HepG2 (cell line): Measurements from ENCODE around the gene GATAD2B. TPM values are rescaled to one million over a fixed set of nuclear protein-coding genes. Genes with fewer than 3 reads are reported as not detected.

Source experiments
- CREB1 ChIP-seq, 2 experiments: fragments of 450-650 bp in 1 of 2; IDR thresholded peaks; 2 replicates each; pipeline ENCODE4 v1.6.1; 2016 to 2017; ENCODE audit warnings: control low read depth in 1 of 2, mild to moderate bottlenecking in 1 of 2, missing compliant biosample characterization in 1 of 2, missing genetic modification characterization in 1 of 2
- DNMT1 ChIP-seq: sonication (generic); formaldehyde crosslinking; IDR thresholded peaks from 2 replicates; pipeline ENCODE4 v1.5.1; 2020; ENCODE audit warnings: mild to moderate bottlenecking, missing genetic modification reagents
- FOSL1 ChIP-seq: sonication (generic); formaldehyde crosslinking; IDR thresholded peaks from 2 replicates; pipeline ENCODE4 v1.9.0; 2021; ENCODE audit warnings: missing genetic modification reagents, borderline replicate concordance
- FOXA1 ChIP-seq, 2 experiments: fragments of 450-650 bp in 1 of 2; sonication (generic) in 1 of 2; formaldehyde crosslinking in 1 of 2; IDR thresholded peaks; 2 replicates each; pipeline versions ENCODE4 v1.4.0 to v1.6.1; 2016 to 2020; ENCODE audit warnings: missing genetic modification reagents in 1 of 2
- GMEB2 ChIP-seq: IDR thresholded peaks from 2 replicates; pipeline ENCODE4 v1.6.1; 2016; ENCODE audit warnings: missing biosample characterization, missing genetic modification reagents, low read depth
- HIC2 ChIP-seq: sonication (generic); formaldehyde crosslinking; IDR thresholded peaks from 2 replicates; pipeline ENCODE4 v1.9.0; 2022; ENCODE audit warnings: low read depth, missing genetic modification reagents
- KDM1A ChIP-seq: IDR thresholded peaks from 2 replicates; pipeline ENCODE4 v1.6.1; 2016; ENCODE audit warnings: missing compliant biosample characterization
- MTF2 ChIP-seq: sonication (generic); formaldehyde crosslinking; IDR thresholded peaks from 2 replicates; pipeline ENCODE4 v1.5.0; 2020; ENCODE audit warnings: missing genetic modification reagents, borderline replicate concordance
- NFYC ChIP-seq: IDR thresholded peaks from 2 replicates; pipeline ENCODE4 v1.6.1; 2016; ENCODE audit warnings: missing genetic modification reagents, missing compliant biosample characterization
- PAWR ChIP-seq: sonication (generic); formaldehyde crosslinking; IDR thresholded peaks from 2 replicates; pipeline ENCODE4 v1.4.0; 2020; ENCODE audit warnings: missing genetic modification reagents, mild to moderate bottlenecking, borderline replicate concordance
- PRPF4 ChIP-seq: fragments of 200-400 bp; formaldehyde crosslinking; IDR thresholded peaks from 2 replicates; pipeline ENCODE4 v1.6.1; 2016; ENCODE audit warnings: low read length, low read depth; ENCODE audit not compliant: poor library complexity, severe bottlenecking
- RBM39 ChIP-seq: fragments of 200-400 bp; formaldehyde crosslinking; IDR thresholded peaks from one replicate; pipeline ENCODE4 v1.6.1; 2018; ENCODE audit warnings: antibody characterized with exemption, mild to moderate bottlenecking, low read depth, low read length; ENCODE audit not compliant: poor library complexity, severe bottlenecking
- RNF219 ChIP-seq: sonication (generic); formaldehyde crosslinking; IDR thresholded peaks from 2 replicates; pipeline ENCODE4 v1.5.0; 2020; ENCODE audit warnings: mild to moderate bottlenecking, missing genetic modification reagents
- SAP130 ChIP-seq: IDR thresholded peaks from 2 replicates; pipeline ENCODE4 v1.6.1; 2016; ENCODE audit warnings: low read depth
- SATB2 ChIP-seq: sonication (generic); formaldehyde crosslinking; IDR thresholded peaks from 2 replicates; pipeline ENCODE4 v1.5.0; 2020; ENCODE audit warnings: missing genetic modification reagents
- SMARCE1 ChIP-seq: fragments of 450-650 bp; IDR thresholded peaks from 2 replicates; pipeline ENCODE4 v1.6.1; 2017; ENCODE audit warnings: borderline replicate concordance
- ZBTB20 ChIP-seq: sonication (generic); formaldehyde crosslinking; IDR thresholded peaks from 2 replicates; pipeline ENCODE4 v1.8.1; 2023; ENCODE audit warnings: missing genetic modification reagents, low read depth, mild to moderate bottlenecking, borderline replicate concordance
- ZBTB37 ChIP-seq: sonication (generic); formaldehyde crosslinking; IDR thresholded peaks from 2 replicates; pipeline ENCODE4 v1.4.0; 2020; ENCODE audit warnings: mild to moderate bottlenecking, missing genetic modification reagents
- ZFY ChIP-seq: sonication (generic); formaldehyde crosslinking; IDR thresholded peaks from 2 replicates; pipeline ENCODE4 v1.4.0; 2020; ENCODE audit warnings: missing genetic modification reagents
- ZNF207 ChIP-seq: fragments of 450-650 bp; IDR thresholded peaks from 2 replicates; pipeline ENCODE4 v1.6.1; 2016; ENCODE audit warnings: antibody characterized with exemption, borderline replicate concordance
- ZNF24 ChIP-seq: fragments of 450-650 bp; IDR thresholded peaks from 2 replicates; pipeline ENCODE4 v1.6.1; 2017; ENCODE audit warnings: antibody characterized with exemption, mild to moderate bottlenecking
- ZNF431 ChIP-seq: sonication (generic); formaldehyde crosslinking; IDR thresholded peaks from 2 replicates; pipeline ENCODE4 v1.9.0; 2022; ENCODE audit warnings: missing genetic modification reagents, low read depth, mild to moderate bottlenecking, borderline replicate concordance
- ZNF607 ChIP-seq: sonication (generic); formaldehyde crosslinking; IDR thresholded peaks from 2 replicates; pipeline ENCODE4 v1.5.1; 2020; ENCODE audit warnings: missing genetic modification reagents, mild to moderate bottlenecking, borderline replicate concordance
- ZNF766 ChIP-seq: sonication (generic); formaldehyde crosslinking; IDR thresholded peaks from 2 replicates; pipeline ENCODE4 v1.5.0; 2020; ENCODE audit warnings: missing genetic modification reagents, borderline replicate concordance
- ZNF777 ChIP-seq: sonication (generic); formaldehyde crosslinking; IDR thresholded peaks from 2 replicates; pipeline ENCODE4 v1.4.0; 2020; ENCODE audit warnings: missing genetic modification reagents
- polyA plus RNA-seq, 8 experiments: library from polyadenylated mRNA; depleted of rRNA in 3 of 8; stranded (reverse) in 7 of 8; unstranded in 1 of 8; fragments of >200 nt; fragmentation: Illumina TruSeq in 4 of 8; extraction: Trizol in 4 of 8; gene quantifications; 2 replicates each; pipeline versions ENCODE4 v1.2.1 to v1.2.3, GENCODE V29; 2011 to 2016; ENCODE audit warnings: low read depth in 4 of 8, missing spikeins in 1 of 8, mixed read lengths in 1 of 8; ENCODE audit not compliant: insufficient read depth in 1 of 8
- total RNA-seq, 5 experiments: library from RNA; depleted of rRNA; stranded (reverse); fragments of >200 nt; fragmentation: Illumina TruSeq; extraction: Trizol; gene quantifications; 2 replicates each; pipeline ENCODE4 v1.2.3, GENCODE V29; 2016; ENCODE audit warnings: low read depth in 1 of 5

Gene GATAD2B
- total and polyA plus RNA-seq, 2 of the 13 experiments (the other 11 are each of a cell fraction or from before 2014, with no cell fraction given), result 3.2 to 5.2 TPM

GRCh38 chr1:153953859-153954365, 31.1 kb upstream of the GATAD2B start (continued):
- TF ChIP-seq FOSL1 (CRISPR knock-in tag), result no peak
- no peak for TF ChIP-seq ZNF766
- TF ChIP-seq RBM39, result no peak
- no peak for TF ChIP-seq ZNF607 (CRISPR knock-in tag)
- no peak for TF ChIP-seq ZFY (CRISPR knock-in tag)
- TF ChIP-seq ZNF24, result no peak
- TF ChIP-seq KDM1A (CRISPR knock-in tag), result no peak
- no peak for TF ChIP-seq DNMT1 (CRISPR knock-in tag)
- no peak for TF ChIP-seq GMEB2 (CRISPR knock-in tag)
- TF ChIP-seq ZNF777 (CRISPR knock-in tag), result no peak
- TF ChIP-seq PAWR (CRISPR knock-in tag), result no peak
- peak; percentile 27; the same call in 1 of the 2 replicates for TF ChIP-seq CREB1 (IDR thresholded peaks at IDR 0.05)
- no peak; the same call in none of the 2 replicates for TF ChIP-seq CREB1 (CRISPR knock-in tag; IDR thresholded peaks at IDR 0.05)
- no peak for TF ChIP-seq SATB2 (CRISPR knock-in tag)
- TF ChIP-seq NFYC (CRISPR knock-in tag), result peak; percentile 74
- TF ChIP-seq PRPF4, result no peak
- TF ChIP-seq ZBTB20 (CRISPR knock-in tag), result no peak
- no peak for TF ChIP-seq MTF2 (CRISPR knock-in tag)
- TF ChIP-seq SMARCE1, result no peak
- TF ChIP-seq ZNF207, result no peak
- no peak for TF ChIP-seq ZNF431 (CRISPR knock-in tag)
- TF ChIP-seq FOXA1 (IDR thresholded peaks at IDR 0.05), result peak; percentile 70
- TF ChIP-seq FOXA1 (CRISPR knock-in tag; IDR thresholded peaks at IDR 0.05), result peak; percentile 97
- TF ChIP-seq HIC2 (CRISPR knock-in tag), result no peak
- TF ChIP-seq ZBTB37 (CRISPR knock-in tag), result no peak
- TF ChIP-seq SAP130 (CRISPR knock-in tag), result peak; percentile 95
- TF ChIP-seq RNF219 (CRISPR knock-in tag), result no peak
